ENCODE measurements around the gene DAPK2. TPM values are rescaled to one million over a fixed set of nuclear protein-coding genes. Genes with fewer than 3 reads are reported as not detected.

The DAPK2 gene
- polyA plus RNA-seq, 1 of the 3 experiments (the other 2 are of a cell fraction): 1.4 TPM

DNA sequence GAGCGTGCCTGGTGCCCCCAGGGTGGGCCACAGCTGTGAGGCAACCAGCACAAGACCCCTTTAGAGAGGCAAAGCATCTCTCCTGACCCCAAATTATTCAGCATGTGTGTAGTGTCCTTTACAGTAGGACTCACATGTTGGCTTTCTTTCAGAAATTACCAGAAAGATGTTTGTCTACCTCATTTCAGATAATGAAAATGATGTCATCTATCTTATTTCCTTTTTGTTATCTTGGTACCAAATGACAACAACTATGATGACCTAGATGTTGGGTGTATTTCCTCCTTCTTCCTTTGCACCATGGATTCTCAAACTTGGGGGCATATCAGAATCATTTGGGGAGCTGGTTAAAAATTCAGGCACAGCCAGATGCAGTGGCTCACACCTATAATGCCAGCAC, 50.5 kb downstream of the DAPK2 start:
- H3K36me3 ChIP-seq (replicated peaks in 1 of 2; ENCODE audit: control insufficient read depth in 1 of 2, insufficient read depth in 2 of 2, low read length in 1 of 2): no peaks in the 10 kb centered on the region
- POLR2A ChIA-PET: no interaction called here
- no peaks in the 10 kb centered on the region for H3F3A ChIP-seq (replicated peaks; ENCODE audit: insufficient read depth)
- no peak overlapping the region for H3K9ac ChIP-seq
- H2AFZ ChIP-seq (ENCODE audit: low read depth): no peak overlapping the region
- no peaks in the 10 kb centered on the region for H4K20me1 ChIP-seq (ENCODE audit: insufficient read depth)
- no peak for DNase-seq
- CTCF ChIA-PET: interaction anchor here (0.9 kb wide), 1 partner anchor 386 kb away, joined by 3 read pairs; no protein-coding TSS in a partner anchor
- TF ChIP-seq FOXM1 (IDR thresholded peaks at IDR 0.05; ENCODE audit: low read depth) (no peak), NRF1 (IDR thresholded peaks at IDR 0.05; ENCODE audit: low read depth, low read length) (no peak), MXI1 (IDR thresholded peaks at IDR 0.05; ENCODE audit: low read depth, low read length) (no peak), TAF1 (IDR thresholded peaks at IDR 0.05; ENCODE audit: borderline replicate concordance, low read depth, low read length) (no peak), JUND (IDR thresholded peaks at IDR 0.05) (no peak), FOXJ3 (CRISPR knock-in tag; IDR thresholded peaks at IDR 0.05) (no peak), CTCF (IDR thresholded peaks at IDR 0.05) (no peak), SIN3A (IDR thresholded peaks at IDR 0.05; ENCODE audit: borderline replicate concordance, low read depth, low read length) (no peak), MEF2A (IDR thresholded peaks at IDR 0.05; ENCODE audit: borderline replicate concordance, low read depth) (no peak), EP300 (IDR thresholded peaks at IDR 0.05; ENCODE audit: borderline replicate concordance in 1 of 2, low read depth in 1 of 2, low read length in 1 of 2) (no peak), RAD21 (IDR thresholded peaks at IDR 0.05; ENCODE audit: low read length) (no peak)
- TF ChIP-seq, protein P1, sequence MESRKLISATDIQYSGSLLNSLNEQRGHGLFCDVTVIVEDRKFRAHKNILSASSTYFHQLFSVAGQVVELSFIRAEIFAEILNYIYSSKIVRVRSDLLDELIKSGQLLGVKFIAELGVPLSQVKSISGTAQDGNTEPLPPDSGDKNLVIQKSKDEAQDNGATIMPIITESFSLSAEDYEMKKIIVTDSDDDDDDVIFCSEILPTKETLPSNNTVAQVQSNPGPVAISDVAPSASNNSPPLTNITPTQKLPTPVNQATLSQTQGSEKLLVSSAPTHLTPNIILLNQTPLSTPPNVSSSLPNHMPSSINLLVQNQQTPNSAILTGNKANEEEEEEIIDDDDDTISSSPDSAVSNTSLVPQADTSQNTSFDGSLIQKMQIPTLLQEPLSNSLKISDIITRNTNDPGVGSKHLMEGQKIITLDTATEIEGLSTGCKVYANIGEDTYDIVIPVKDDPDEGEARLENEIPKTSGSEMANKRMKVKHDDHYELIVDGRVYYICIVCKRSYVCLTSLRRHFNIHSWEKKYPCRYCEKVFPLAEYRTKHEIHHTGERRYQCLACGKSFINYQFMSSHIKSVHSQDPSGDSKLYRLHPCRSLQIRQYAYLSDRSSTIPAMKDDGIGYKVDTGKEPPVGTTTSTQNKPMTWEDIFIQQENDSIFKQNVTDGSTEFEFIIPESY (IDR thresholded peaks at IDR 0.05; ENCODE audit: borderline replicate concordance, low read depth): no peak
- no peaks in the 10 kb centered on the region for H3K9me2 ChIP-seq
- H3K4me1 ChIP-seq (ENCODE audit: control insufficient read depth in 1 of 2, insufficient read depth in 2 of 2, low read depth in 1 of 2, low read length in 1 of 2): peaks cover 3 to 7% of the 10 kb centered on the region in 2 experiments; a peak in 2 of 4 replicates
- no peak overlapping the region for H3K27ac ChIP-seq (ENCODE audit: low read depth in 2 of 2, low read length in 1 of 2)
- WGBS (ENCODE audit: low lambda C conversion rate): 57% methylated on average over 1 of the region's 1 CpG
- H3K4me3 ChIP-seq (ENCODE audit: low read depth in 2 of 2, low read length in 1 of 2): no peak overlapping the region
- H3K4me2 ChIP-seq: no peak overlapping the region
- H3K79me2 ChIP-seq (ENCODE audit: insufficient read depth): no peaks in the 10 kb centered on the region
- H3K27me3 ChIP-seq (ENCODE audit: insufficient read depth): no peaks in the 10 kb centered on the region
- no peaks in the 10 kb centered on the region for H3K9me3 ChIP-seq

- TF ChIP-seq, protein P1 (IDR thresholded peaks at IDR 0.05; ENCODE audit: borderline replicate concordance, low read depth): no peak
- no peak for TF ChIP-seq FOXJ3 (CRISPR knock-in tag; IDR thresholded peaks at IDR 0.05)
- no peak for TF ChIP-seq GATA2 (CRISPR knock-in tag; IDR thresholded peaks at IDR 0.05)
- TF ChIP-seq RCOR1 (IDR thresholded peaks at IDR 0.05; ENCODE audit: low read length): no peak
- no peak for TF ChIP-seq SIN3A (IDR thresholded peaks at IDR 0.05; ENCODE audit: borderline replicate concordance, low read depth, low read length)
- TF ChIP-seq POLR2AphosphoS5 (IDR thresholded peaks at IDR 0.05; ENCODE audit: low read depth, low read length): no peak
- TF ChIP-seq EZH2phosphoT487 (IDR thresholded peaks at IDR 0.05; ENCODE audit: borderline replicate concordance, low read depth): no peak
- no peak for TF ChIP-seq FOXM1 (IDR thresholded peaks at IDR 0.05; ENCODE audit: low read depth)
- no peak for TF ChIP-seq NRF1 (IDR thresholded peaks at IDR 0.05; ENCODE audit: low read depth, low read length)
- no peak for TF ChIP-seq MXI1 (IDR thresholded peaks at IDR 0.05; ENCODE audit: low read depth, low read length)
- no peak for TF ChIP-seq CTCF (IDR thresholded peaks at IDR 0.05)
- TF ChIP-seq YY1 (IDR thresholded peaks at IDR 0.05; ENCODE audit: low read depth): no peak
Measured at GRCh38 chr15:63994073-63994600, 52.1 kb downstream of the DAPK2 start.

More at GRCh38 chr15:63994073-63994600, 52.1 kb downstream of the DAPK2 start:
- H2AFZ ChIP-seq (ENCODE audit: low read depth): no peak overlapping the region
- no peaks in the 10 kb centered on the region for H3K36me3 ChIP-seq (replicated peaks in 1 of 2; ENCODE audit: control insufficient read depth in 1 of 2, insufficient read depth in 2 of 2, low read length in 1 of 2)
- CTCF ChIA-PET: no interaction called here
- no peak for DNase-seq
- no peaks in the 10 kb centered on the region for H3K27me3 ChIP-seq (ENCODE audit: insufficient read depth)
- H3K4me3 ChIP-seq (ENCODE audit: low read depth in 2 of 2, low read length in 1 of 2): no peak overlapping the region
- no peak overlapping the region for H3K9ac ChIP-seq
- no peaks in the 10 kb centered on the region for H4K20me1 ChIP-seq (ENCODE audit: insufficient read depth)
- H3K27ac ChIP-seq (ENCODE audit: low read depth in 2 of 2, low read length in 1 of 2): no peak overlapping the region
- WGBS (ENCODE audit: low lambda C conversion rate): 98% methylated on average over 4 of the region's 4 CpGs
- no peaks in the 10 kb centered on the region for H3F3A ChIP-seq (replicated peaks; ENCODE audit: insufficient read depth)
- H3K79me2 ChIP-seq (ENCODE audit: insufficient read depth): no peaks in the 10 kb centered on the region
- H3K4me1 ChIP-seq (ENCODE audit: control insufficient read depth in 1 of 2, insufficient read depth in 2 of 2, low read depth in 1 of 2, low read length in 1 of 2): peaks cover 3 to 6% of the 10 kb centered on the region in 2 experiments; a peak in 2 of 4 replicates
- H3K9me3 ChIP-seq: no peaks in the 10 kb centered on the region
- POLR2A ChIA-PET: no interaction called here
- no peak overlapping the region for H3K4me2 ChIP-seq
- H3K9me2 ChIP-seq: no peaks in the 10 kb centered on the region

Measured in SK-N-SH (cell line).